GM12801 (cell line): ENCODE measurements around the gene MTCL1.

Experiments
- CTCF ChIP-seq: IDR thresholded peaks from one replicate; pipeline ENCODE4 v1.5.1; 2011; ENCODE audit warnings: control low read depth; ENCODE audit not compliant: insufficient read length; ENCODE audit errors: extremely low read depth

Gene MTCL1

GRCh38 chr18:8847066-8847755 is 141.9 kb downstream of the MTCL1 start:
- no peak for TF ChIP-seq CTCF

- no peak for TF ChIP-seq CTCF
Observed at GRCh38 chr18:8847900-8848299, 142.5 kb downstream of the MTCL1 start.

GRCh38 chr18:8848541-8848940 is 143.2 kb downstream of the MTCL1 start:
- TF ChIP-seq CTCF: no peak

GRCh38 chr18:8849696-8850095 is 144.3 kb downstream of the MTCL1 start:
- TF ChIP-seq CTCF: no peak

- TF ChIP-seq CTCF: no peak
Observed at GRCh38 chr18:8851659-8852058, 146.3 kb downstream of the MTCL1 start.

- TF ChIP-seq CTCF: no peak
Observed at GRCh38 chr18:8854550-8854949, 149.2 kb downstream of the MTCL1 start.

GRCh38 chr18:8854962-8855361 is 149.6 kb downstream of the MTCL1 start:
- TF ChIP-seq CTCF: no peak
